ENCODE measurements around the gene SCGB3A1. TPM values are rescaled to one million over a fixed set of nuclear protein-coding genes. Genes with fewer than 3 reads are reported as not detected.

Gene SCGB3A1
- total RNA-seq, 1 donor from 2014 or later = not detected

GRCh38 chr5:180583738-180584137 is 7.6 kb downstream of the SCGB3A1 start:
- no peaks in the 10 kb centered on the region for H3K9me3 Mint-ChIP-seq
- H3K27me3 Mint-ChIP-seq (ENCODE audit: low read depth) = peaks cover 26% of the 10 kb centered on the region
- H3K27ac Mint-ChIP-seq = no peak overlapping the region
- no peak for DNase-seq (ENCODE audit: low spot score)
- H3K4me3 Mint-ChIP-seq (ENCODE audit: low read depth) = no peak overlapping the region
- H3K36me3 Mint-ChIP-seq (ENCODE audit: low read depth) = no peaks in the 10 kb centered on the region
- intact Hi-C loops (cut with micrococcal nuclease) = no loop called here
- no peaks in the 10 kb centered on the region for H3K4me1 Mint-ChIP-seq (ENCODE audit: low read depth)

DNA sequence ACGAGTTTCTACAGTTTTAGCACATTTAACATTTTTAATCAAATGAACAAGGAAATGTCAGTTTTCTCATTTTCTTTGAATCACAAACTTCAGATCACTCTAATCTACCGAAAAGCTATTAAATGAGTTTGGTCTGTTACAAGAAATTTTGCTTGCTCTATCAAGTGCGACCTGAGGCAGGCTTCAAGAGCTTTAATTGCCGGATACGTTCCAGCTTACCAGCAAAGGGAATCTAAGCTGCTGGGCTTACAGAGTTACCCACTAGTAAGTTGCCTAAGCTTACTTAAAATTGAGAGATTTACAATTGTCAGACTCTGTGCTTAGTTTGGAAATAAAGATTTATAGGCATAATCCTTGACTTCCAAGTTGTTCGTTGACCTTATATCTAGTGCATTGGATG is 10.6 kb downstream of the SCGB3A1 start:
- H3K4me3 Mint-ChIP-seq (ENCODE audit: low read depth) = no peak overlapping the region
- no peak for DNase-seq (ENCODE audit: low spot score)
- no peak overlapping the region for H3K27ac Mint-ChIP-seq
- intact Hi-C loops (cut with micrococcal nuclease) = no loop called here
- peaks cover 22% of the 10 kb centered on the region for H3K36me3 Mint-ChIP-seq (ENCODE audit: low read depth)
- H3K9me3 Mint-ChIP-seq = no peaks in the 10 kb centered on the region
- H3K4me1 Mint-ChIP-seq (ENCODE audit: low read depth) = peaks cover 3% of the 10 kb centered on the region
- peaks cover 8% of the 10 kb centered on the region for H3K27me3 Mint-ChIP-seq (ENCODE audit: low read depth)

GRCh38 chr5:180575571-180575970 is 15.7 kb downstream of the SCGB3A1 start:
- DNase-seq (ENCODE audit: low spot score) = no peak
- Mint-ChIP-seq H3K27me3 (ENCODE audit: low read depth) (no peaks in the 10 kb centered on the region), H3K4me1 (ENCODE audit: low read depth) (peaks cover 6% of the 10 kb centered on the region), H3K36me3 (ENCODE audit: low read depth) (peaks cover 58% of the 10 kb centered on the region), H3K9me3 (no peaks in the 10 kb centered on the region), H3K4me3 (ENCODE audit: low read depth) (no peak overlapping the region), H3K27ac (no peak overlapping the region)
- intact Hi-C loops (cut with micrococcal nuclease) = no loop called here

DNA sequence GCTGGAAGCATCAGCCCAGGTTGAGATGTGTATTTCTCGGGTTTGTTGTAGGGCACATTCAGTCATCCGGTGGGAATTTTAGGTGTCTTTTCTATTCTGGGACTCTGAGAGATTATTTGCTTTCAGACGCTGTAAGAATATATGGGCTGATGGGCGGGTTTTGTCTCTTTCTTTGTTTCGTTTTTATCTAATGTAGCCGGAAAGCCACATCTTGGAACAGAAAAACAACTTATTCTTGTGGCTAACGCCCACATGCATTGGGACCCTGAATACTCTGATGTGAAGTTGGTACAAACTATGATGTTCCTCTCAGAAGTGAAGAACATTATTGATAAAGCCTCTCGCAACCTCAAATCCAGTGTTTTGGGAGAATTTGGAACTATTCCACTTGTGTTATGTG is 22.4 kb downstream of the SCGB3A1 start:
- Mint-ChIP-seq H3K4me3 (ENCODE audit: low read depth) (no peak overlapping the region), H3K27ac (no peak overlapping the region), H3K27me3 (ENCODE audit: low read depth) (no peaks in the 10 kb centered on the region), H3K36me3 (ENCODE audit: low read depth) (peaks cover 72% of the 10 kb centered on the region), H3K9me3 (no peaks in the 10 kb centered on the region), H3K4me1 (ENCODE audit: low read depth) (peaks cover 5% of the 10 kb centered on the region)
- DNase-seq (ENCODE audit: low spot score) = no peak
- intact Hi-C loops (cut with micrococcal nuclease) = no loop called here

- Mint-ChIP-seq H3K36me3 (ENCODE audit: low read depth) (peaks cover 86% of the 10 kb centered on the region), H3K27me3 (ENCODE audit: low read depth) (no peaks in the 10 kb centered on the region), H3K27ac (no peak overlapping the region), H3K9me3 (no peaks in the 10 kb centered on the region), H3K4me3 (ENCODE audit: low read depth) (no peak overlapping the region), H3K4me1 (ENCODE audit: low read depth) (peaks cover 37% of the 10 kb centered on the region)
- intact Hi-C loops (cut with micrococcal nuclease) = loop anchor here (2.0 to 5.0 kb wide), 2 partner anchors 67 to 125 kb away; no protein-coding TSS in a partner anchor
- no peak for DNase-seq (ENCODE audit: low spot score)
Measured at GRCh38 chr5:180563994-180564393, 27.3 kb downstream of the SCGB3A1 start.

- intact Hi-C loops (cut with micrococcal nuclease) = no loop called here
- H3K4me3 Mint-ChIP-seq (ENCODE audit: low read depth) = no peak overlapping the region
- peaks cover 37% of the 10 kb centered on the region for H3K4me1 Mint-ChIP-seq (ENCODE audit: low read depth)
- DNase-seq (ENCODE audit: low spot score) = no peak
- H3K27ac Mint-ChIP-seq = no peak overlapping the region
- H3K27me3 Mint-ChIP-seq (ENCODE audit: low read depth) = no peaks in the 10 kb centered on the region
- H3K36me3 Mint-ChIP-seq (ENCODE audit: low read depth) = peaks cover 83% of the 10 kb centered on the region
- H3K9me3 Mint-ChIP-seq = no peaks in the 10 kb centered on the region
Measured at GRCh38 chr5:180558232-180558631, 33.1 kb downstream of the SCGB3A1 start.

GRCh38 chr5:180557217-180557809 is 34.0 kb downstream of the SCGB3A1 start:
- H3K27ac Mint-ChIP-seq = no peak overlapping the region
- intact Hi-C loops (cut with micrococcal nuclease) = no loop called here
- H3K4me1 Mint-ChIP-seq (ENCODE audit: low read depth) = peaks cover 32% of the 10 kb centered on the region
- H3K4me3 Mint-ChIP-seq (ENCODE audit: low read depth) = no peak overlapping the region
- H3K9me3 Mint-ChIP-seq = no peaks in the 10 kb centered on the region
- H3K27me3 Mint-ChIP-seq (ENCODE audit: low read depth) = no peaks in the 10 kb centered on the region
- peaks cover 85% of the 10 kb centered on the region for H3K36me3 Mint-ChIP-seq (ENCODE audit: low read depth)
- DNase-seq (ENCODE audit: low spot score) = no peak

DNA sequence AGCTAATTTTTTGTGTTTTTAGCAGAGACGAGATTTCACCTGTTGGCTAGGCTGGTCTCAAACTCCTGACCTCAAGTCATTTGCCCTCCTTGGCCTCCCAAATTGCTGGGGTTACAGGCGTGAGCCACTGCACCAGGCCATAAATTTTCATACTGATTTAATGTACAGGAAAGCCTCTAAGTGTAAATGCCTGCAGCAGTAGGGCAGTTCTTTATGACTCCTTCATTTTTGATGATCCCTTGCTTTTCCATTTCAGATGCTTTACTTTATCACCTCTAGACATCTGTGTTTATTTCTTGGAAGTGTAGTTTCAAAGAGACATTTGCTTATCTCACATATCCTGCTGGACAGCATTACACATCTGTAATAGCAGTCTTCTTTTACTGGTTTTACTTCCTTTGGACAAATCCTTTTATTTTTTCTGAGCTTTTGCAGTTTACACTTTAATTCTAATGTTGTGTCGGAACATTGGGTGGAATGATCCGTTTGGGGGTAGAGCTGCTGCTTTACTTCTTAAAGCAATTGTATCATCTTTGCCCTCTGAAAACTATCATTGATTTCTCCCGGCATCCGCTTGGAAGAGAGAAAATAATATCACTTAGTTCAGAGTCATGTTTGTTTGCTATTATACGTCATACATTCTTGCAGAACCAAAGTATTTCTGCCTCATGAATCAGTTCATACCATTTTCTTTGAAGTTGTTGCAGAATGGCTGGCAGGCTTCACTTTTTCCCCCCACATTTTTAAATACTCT is 36.0 kb downstream of the SCGB3A1 start:
- H3K4me3 Mint-ChIP-seq (ENCODE audit: low read depth) = no peak overlapping the region
- no peaks in the 10 kb centered on the region for H3K9me3 Mint-ChIP-seq
- H3K4me1 Mint-ChIP-seq (ENCODE audit: low read depth) = peaks cover 15% of the 10 kb centered on the region
- no peak for DNase-seq (ENCODE audit: low spot score)
- no peak overlapping the region for H3K27ac Mint-ChIP-seq
- intact Hi-C loops (cut with micrococcal nuclease) = no loop called here
- H3K36me3 Mint-ChIP-seq (ENCODE audit: low read depth) = peaks cover 82% of the 10 kb centered on the region
- H3K27me3 Mint-ChIP-seq (ENCODE audit: low read depth) = no peaks in the 10 kb centered on the region

GRCh38 chr5:180553530-180553929 is 37.8 kb downstream of the SCGB3A1 start:
- peaks cover 10% of the 10 kb centered on the region for H3K4me1 Mint-ChIP-seq (ENCODE audit: low read depth)
- H3K27ac Mint-ChIP-seq = no peak overlapping the region
- H3K9me3 Mint-ChIP-seq = no peaks in the 10 kb centered on the region
- no peaks in the 10 kb centered on the region for H3K27me3 Mint-ChIP-seq (ENCODE audit: low read depth)
- H3K36me3 Mint-ChIP-seq (ENCODE audit: low read depth) = peaks cover 74% of the 10 kb centered on the region
- H3K4me3 Mint-ChIP-seq (ENCODE audit: low read depth) = no peak overlapping the region
- DNase-seq (ENCODE audit: low spot score) = no peak
- intact Hi-C loops (cut with micrococcal nuclease) = no loop called here

GRCh38 chr5:180548563-180548962 is 42.7 kb downstream of the SCGB3A1 start:
- H3K36me3 Mint-ChIP-seq (ENCODE audit: low read depth) = peaks cover 67% of the 10 kb centered on the region
- peak overlapping the region; percentile 16 for H3K27ac Mint-ChIP-seq
- H3K4me3 Mint-ChIP-seq (ENCODE audit: low read depth) = no peak overlapping the region
- H3K27me3 Mint-ChIP-seq (ENCODE audit: low read depth) = no peaks in the 10 kb centered on the region
- H3K9me3 Mint-ChIP-seq = no peaks in the 10 kb centered on the region
- no peak for DNase-seq (ENCODE audit: low spot score)
- peaks cover 4% of the 10 kb centered on the region for H3K4me1 Mint-ChIP-seq (ENCODE audit: low read depth)
- intact Hi-C loops (cut with micrococcal nuclease) = no loop called here

DNA sequence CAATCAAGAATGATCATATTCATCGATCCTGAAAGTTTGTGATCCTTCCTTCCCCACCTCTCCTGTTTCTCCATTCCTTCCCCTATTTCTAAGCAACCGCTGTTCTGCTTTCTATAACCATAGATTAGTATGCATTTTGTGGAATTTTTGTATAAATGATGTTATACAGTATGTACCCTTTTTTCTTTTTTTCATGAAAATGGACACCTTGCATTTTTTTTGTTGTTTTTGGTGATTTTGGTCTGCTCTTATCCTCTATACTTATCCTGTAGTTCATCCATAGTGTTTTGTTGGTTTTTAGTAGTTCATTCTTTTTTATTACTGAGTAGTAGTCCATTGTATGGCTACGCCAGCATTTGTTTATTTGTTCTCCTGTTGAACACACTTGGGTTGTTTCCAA is 46.1 kb downstream of the SCGB3A1 start:
- H3K4me1 Mint-ChIP-seq (ENCODE audit: low read depth) = peaks cover 4% of the 10 kb centered on the region
- H3K27ac Mint-ChIP-seq = no peak overlapping the region
- H3K27me3 Mint-ChIP-seq (ENCODE audit: low read depth) = no peaks in the 10 kb centered on the region
- H3K4me3 Mint-ChIP-seq (ENCODE audit: low read depth) = no peak overlapping the region
- intact Hi-C loops (cut with micrococcal nuclease) = no loop called here
- DNase-seq (ENCODE audit: low spot score) = no peak
- H3K9me3 Mint-ChIP-seq = no peaks in the 10 kb centered on the region
- peaks cover 64% of the 10 kb centered on the region for H3K36me3 Mint-ChIP-seq (ENCODE audit: low read depth)

DNA sequence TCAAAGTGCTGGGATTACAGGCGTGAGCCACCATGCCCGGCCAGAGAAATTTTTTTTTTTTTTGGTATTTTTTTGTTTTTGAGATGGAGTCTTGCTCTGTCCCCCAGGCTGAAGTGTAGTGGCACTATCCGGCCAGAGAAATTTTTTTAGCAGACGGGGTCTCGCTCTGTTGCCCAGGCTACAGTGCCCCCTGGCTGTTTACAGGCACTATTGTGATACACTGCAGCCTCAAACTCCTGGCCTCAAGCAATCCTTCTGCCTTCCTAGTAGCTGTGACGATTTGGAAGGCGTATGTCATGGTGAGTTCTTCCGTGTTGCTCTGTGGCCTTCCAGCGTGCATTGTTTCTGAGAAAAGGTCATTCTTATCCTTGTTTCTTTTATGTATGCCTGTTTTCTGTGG is 49.6 kb downstream of the SCGB3A1 start:
- peaks cover 5% of the 10 kb centered on the region for H3K4me1 Mint-ChIP-seq (ENCODE audit: low read depth)
- H3K9me3 Mint-ChIP-seq = no peaks in the 10 kb centered on the region
- intact Hi-C loops (cut with micrococcal nuclease) = no loop called here
- no peaks in the 10 kb centered on the region for H3K27me3 Mint-ChIP-seq (ENCODE audit: low read depth)
- H3K27ac Mint-ChIP-seq = no peak overlapping the region
- H3K36me3 Mint-ChIP-seq (ENCODE audit: low read depth) = peaks cover 68% of the 10 kb centered on the region
- no peak overlapping the region for H3K4me3 Mint-ChIP-seq (ENCODE audit: low read depth)
- DNase-seq (ENCODE audit: low spot score) = no peak
